HG02798 (cell line): ENCODE measurements around the gene CCIN.

Experiments used
- ATAC-seq: cut with Tn5 transposase; IDR thresholded peaks from one replicate; pipeline ENCODE4 v1.9.1; 2021; ENCODE audit warnings: mild to moderate bottlenecking; ENCODE audit not compliant: unreplicated experiment, poor library complexity

CCIN gene

DNA sequence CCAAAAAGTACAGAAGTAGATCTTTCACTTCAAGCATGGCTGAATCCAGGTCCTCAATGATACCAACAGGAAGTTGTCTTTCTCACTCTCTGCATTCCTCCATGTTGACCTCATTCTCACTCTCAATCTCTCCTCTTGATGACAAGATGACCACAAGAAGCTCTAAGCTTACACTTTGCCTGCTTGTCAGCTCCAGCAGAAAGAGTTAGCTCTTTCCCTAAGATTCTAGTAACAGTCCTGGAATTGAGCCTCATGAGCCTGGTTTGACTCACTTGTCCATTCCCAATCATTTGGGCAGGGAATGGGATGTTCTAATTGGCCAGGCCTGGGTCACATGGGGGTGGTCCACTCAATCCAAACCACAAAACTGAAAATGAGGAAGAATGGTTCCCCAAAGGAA lies 18.2 kb downstream of the CCIN start:
- no peak for ATAC-seq

GRCh38 chr9:36188212-36188611 lies 19.0 kb downstream of the CCIN start:
- no peak for ATAC-seq

- ATAC-seq = no peak
Observed at GRCh38 chr9:36189976-36190375, 20.8 kb downstream of the CCIN start.

- peak; percentile 99 for ATAC-seq
Observed at GRCh38 chr9:36190388-36191289, 21.5 kb downstream of the CCIN start, which contains the start of gene CLTA. Gene CLTA, plus strand, starts transcription at chr9:36190921. Its CDS starts 136 bp downstream, at chr9:36191057.

DNA sequence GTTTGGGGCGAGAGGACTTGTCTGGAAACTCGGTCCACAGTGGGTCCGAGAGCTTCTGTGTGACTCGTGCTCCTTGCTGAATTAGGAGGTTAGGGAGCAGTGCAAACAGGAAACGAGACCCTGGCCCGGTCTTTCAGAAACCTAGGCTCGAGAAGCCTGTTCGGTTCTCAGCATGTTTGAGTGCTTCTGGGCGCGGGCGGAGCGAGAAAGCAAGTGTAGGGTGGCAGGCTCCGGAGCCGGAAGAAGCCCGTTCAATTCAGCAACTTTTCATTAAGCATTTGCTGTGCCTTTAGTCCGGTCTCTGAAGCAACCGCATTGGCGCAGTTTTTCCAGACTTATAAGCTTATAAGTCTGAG lies 22.1 kb downstream of the CCIN start:
- peak; percentile 6 for ATAC-seq

DNA sequence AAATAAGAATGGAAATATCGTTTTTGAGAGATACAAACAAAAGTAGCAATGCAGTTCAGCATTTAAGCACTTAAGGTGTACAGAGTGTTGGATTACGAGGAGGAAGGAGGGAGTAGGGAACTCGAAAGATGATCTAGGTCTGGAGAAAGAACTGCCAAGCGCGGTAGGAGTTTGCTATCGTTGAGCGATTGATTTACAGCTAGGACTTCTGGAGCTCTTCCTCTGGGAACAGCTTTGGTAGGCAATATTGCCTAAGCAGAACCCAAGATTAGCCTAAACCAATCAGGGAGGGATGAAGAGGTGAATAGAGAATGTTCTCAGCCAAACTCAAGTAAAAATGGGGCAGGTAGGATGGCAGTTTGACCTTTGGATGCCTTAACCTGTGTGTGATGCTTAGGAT lies 22.5 kb downstream of the CCIN start:
- no peak for ATAC-seq

DNA sequence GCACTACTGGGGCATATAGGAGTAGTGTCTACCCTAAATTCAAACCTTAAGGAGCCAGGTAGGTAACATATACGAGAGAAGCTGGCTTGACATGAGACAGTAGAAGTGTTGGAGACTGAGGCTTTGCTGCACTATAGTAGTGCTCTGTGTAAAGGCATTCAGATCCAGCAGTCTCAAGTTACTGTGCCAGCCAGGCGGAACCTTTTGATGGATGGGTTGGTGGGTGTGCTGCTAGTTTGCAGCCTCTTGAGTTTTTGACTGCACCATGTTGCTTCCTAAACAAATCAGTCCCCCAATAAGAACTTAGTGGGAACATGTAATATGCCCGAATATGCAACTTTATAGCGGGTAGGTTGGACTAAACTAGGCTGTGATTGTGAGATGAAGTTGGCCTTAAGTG lies 23.0 kb downstream of the CCIN start:
- no peak for ATAC-seq

DNA sequence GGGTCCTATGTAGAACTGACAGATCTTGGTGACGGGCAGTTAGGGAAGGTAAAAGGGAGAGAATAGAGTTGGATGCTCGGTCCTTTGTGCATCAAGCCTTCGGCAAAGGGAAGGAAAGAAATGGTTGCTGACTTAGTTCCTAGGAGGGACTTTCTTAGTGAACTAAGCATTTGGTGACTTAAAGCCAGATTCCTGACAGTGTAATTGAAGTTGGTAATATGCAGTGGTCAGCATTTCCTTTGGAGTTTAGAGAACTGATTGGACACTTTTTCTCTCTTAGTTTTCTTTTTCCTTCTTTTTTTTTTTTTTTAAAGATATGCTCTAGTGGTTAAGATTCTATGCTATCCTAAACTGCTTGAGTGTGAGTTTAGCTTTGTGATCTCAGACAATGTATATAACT lies 23.8 kb downstream of the CCIN start:
- ATAC-seq = no peak

- ATAC-seq = no peak
Observed at GRCh38 chr9:36194326-36195000, 25.3 kb downstream of the CCIN start.

- no peak for ATAC-seq
Observed at GRCh38 chr9:36204906-36205547, 35.8 kb downstream of the CCIN start.

DNA sequence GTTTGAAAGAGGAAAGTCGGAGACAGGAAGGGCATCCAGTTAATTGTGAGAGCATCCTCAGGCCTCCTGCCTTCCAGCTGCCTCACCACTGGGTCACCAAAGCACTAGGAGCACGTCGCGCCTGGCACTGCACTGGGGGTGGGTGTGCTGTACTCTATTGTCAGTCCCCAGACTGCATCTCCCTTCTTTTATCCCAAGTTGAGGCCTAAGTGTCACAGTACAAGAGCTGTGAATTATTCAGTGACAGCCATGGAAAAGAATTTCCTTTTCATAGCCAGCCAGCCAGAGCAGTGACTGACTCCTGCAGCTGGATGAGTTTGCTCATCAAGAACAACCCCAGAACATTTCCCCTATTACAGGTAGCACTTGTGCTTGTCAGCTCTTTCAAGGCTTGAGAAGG lies 37.8 kb downstream of the CCIN start:
- ATAC-seq = no peak

- no peak for ATAC-seq
Observed at GRCh38 chr9:36207546-36208012, 38.4 kb downstream of the CCIN start.

- ATAC-seq = no peak
Observed at GRCh38 chr9:36208521-36209253, 39.5 kb downstream of the CCIN start.

DNA sequence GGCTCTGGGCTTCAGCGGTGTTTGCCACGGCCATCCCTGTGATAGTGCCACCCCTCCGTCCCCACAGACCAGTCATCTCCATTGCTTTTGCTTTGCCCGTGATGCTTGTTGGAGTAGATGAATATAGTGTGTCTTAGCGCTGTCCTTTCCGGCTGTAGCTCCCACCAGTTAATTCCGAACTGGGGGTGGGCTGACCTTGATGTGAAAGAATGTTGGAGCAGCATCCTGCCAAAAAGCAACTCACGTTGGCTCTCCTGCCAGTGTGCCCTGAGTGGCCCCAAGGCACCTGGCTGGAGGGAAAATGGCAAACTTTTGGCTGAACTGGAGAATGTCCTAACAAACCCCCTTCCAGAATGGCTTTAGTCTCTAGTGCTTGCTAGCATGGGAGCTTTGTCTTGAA lies 41.5 kb downstream of the CCIN start:
- no peak for ATAC-seq

DNA sequence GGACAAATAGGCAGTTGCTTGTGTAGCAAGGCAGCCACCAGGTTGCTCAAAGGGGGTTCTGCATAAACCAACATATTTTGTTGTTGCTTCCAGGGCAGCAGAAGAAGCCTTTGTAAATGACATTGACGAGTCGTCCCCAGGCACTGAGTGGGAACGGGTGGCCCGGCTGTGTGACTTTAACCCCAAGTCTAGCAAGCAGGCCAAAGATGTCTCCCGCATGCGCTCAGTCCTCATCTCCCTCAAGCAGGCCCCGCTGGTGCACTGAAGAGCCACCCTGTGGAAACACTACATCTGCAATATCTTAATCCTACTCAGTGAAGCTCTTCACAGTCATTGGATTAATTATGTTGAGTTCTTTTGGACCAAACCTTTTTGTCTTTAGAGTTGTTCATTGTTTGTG lies 42.3 kb downstream of the CCIN start:
- ATAC-seq = no peak

- no peak for ATAC-seq
Observed at GRCh38 chr9:36213387-36213786, 44.2 kb downstream of the CCIN start.

- no peak for ATAC-seq
Observed at GRCh38 chr9:36213989-36214388, 44.8 kb downstream of the CCIN start.

DNA sequence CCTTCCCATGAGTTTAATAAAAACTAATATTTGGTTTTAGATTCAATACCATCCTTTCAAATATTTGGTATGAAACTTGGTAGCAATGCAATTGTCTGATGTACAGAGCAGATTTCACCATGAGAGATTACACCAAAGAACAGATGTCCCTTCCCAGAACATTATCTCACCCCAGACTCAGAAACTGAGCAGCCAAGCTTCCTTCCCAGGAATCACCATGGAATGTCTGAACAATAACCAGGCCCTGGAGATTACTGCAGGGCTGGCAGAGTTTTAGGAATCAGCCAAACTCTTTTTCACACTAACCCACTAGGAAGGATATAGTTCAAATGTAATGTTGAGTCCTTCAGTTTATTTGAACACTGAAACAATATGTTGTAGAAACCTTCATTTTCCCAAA lies 45.4 kb downstream of the CCIN start:
- no peak for ATAC-seq

- ATAC-seq = no peak
Observed at GRCh38 chr9:36217256-36217968, 48.2 kb downstream of the CCIN start.

GRCh38 chr9:36218011-36218410 lies 48.8 kb downstream of the CCIN start:
- no peak for ATAC-seq
